ENCODE measurements around the gene HBS1L. TPM values are rescaled to one million over a fixed set of nuclear protein-coding genes. Genes with fewer than 3 reads are reported as not detected.

The HBS1L gene
- total RNA-seq, 1 experiment from 2014 or later = 95.4 TPM

GRCh38 chr6:134934793-134935485, 119.7 kb downstream of the HBS1L start:
- DNase-seq (ENCODE audit: low spot score) (no peak), ATAC-seq (no peak)
- no peaks in the 10 kb centered on the region for H3K9me3 Mint-ChIP-seq
- ChIA-PET CTCF (no interaction called here), POLR2A (no interaction called here)
- H3K4me3 Mint-ChIP-seq = no peak overlapping the region
- H3K27me3 Mint-ChIP-seq (ENCODE audit: low read depth) = no peaks in the 10 kb centered on the region
- no peak for TF ChIP-seq NR1H2 (CRISPR knock-in tag; IDR thresholded peaks at IDR 0.05)
- no peak for TF ChIP-seq NFATC4 (CRISPR knock-in tag; IDR thresholded peaks at IDR 0.05)
- TF ChIP-seq CTCF (IDR thresholded peaks at IDR 0.05) = no peak
- TF ChIP-seq E2F5 (CRISPR knock-in tag; IDR thresholded peaks at IDR 0.05) = no peak
- TF ChIP-seq ZNF121 (CRISPR knock-in tag; IDR thresholded peaks at IDR 0.05) = no peak
- no peak for TF ChIP-seq EMX1 (CRISPR knock-in tag; IDR thresholded peaks at IDR 0.05)
- no peak for TF ChIP-seq RELA (CRISPR knock-in tag; IDR thresholded peaks at IDR 0.05; ENCODE audit: borderline replicate concordance)
- no peak for TF ChIP-seq GABPB1 (CRISPR knock-in tag; IDR thresholded peaks at IDR 0.05)
- no peaks in the 10 kb centered on the region for H3K36me3 Mint-ChIP-seq
- no peak overlapping the region for H3K27ac Mint-ChIP-seq
- peaks cover 5% of the 10 kb centered on the region; the same call in 1 of the 2 replicates for H3K4me1 Mint-ChIP-seq

GRCh38 chr6:134932535-134933470, 121.8 kb downstream of the HBS1L start:
- ATAC-seq = no peak
- Mint-ChIP-seq H3K27me3 (ENCODE audit: low read depth) (no peaks in the 10 kb centered on the region), H3K9me3 (no peaks in the 10 kb centered on the region), H3K27ac (no peak overlapping the region), H3K4me3 (no peak overlapping the region), H3K36me3 (no peaks in the 10 kb centered on the region), H3K4me1 (peaks cover 5% of the 10 kb centered on the region; the same call in 1 of the 2 replicates)
- ChIA-PET CTCF (no interaction called here), POLR2A (no interaction called here)
- TF ChIP-seq ZNF532 (CRISPR knock-in tag; IDR thresholded peaks at IDR 0.05; ENCODE audit: borderline replicate concordance) (no peak), TP53 (CRISPR knock-in tag; IDR thresholded peaks at IDR 0.05) (no peak), JAZF1 (CRISPR knock-in tag; IDR thresholded peaks at IDR 0.05) (no peak), IRF1 (CRISPR knock-in tag; IDR thresholded peaks at IDR 0.05) (no peak), SP1 (CRISPR knock-in tag; conservative IDR thresholded peaks at IDR 0.05) (no peak), NFATC4 (CRISPR knock-in tag; IDR thresholded peaks at IDR 0.05) (no peak), ZNF512 (CRISPR knock-in tag; IDR thresholded peaks at IDR 0.05; ENCODE audit: borderline replicate concordance) (no peak), ERG (CRISPR knock-in tag; IDR thresholded peaks at IDR 0.05) (no peak), CREB1 (CRISPR knock-in tag; IDR thresholded peaks at IDR 0.05) (no peak), ZNF671 (CRISPR knock-in tag; IDR thresholded peaks at IDR 0.05) (no peak)
- no peak for DNase-seq (ENCODE audit: low spot score)

All from WTC11 (cell line).